Amygdala (tissue), 56 donors: ENCODE data around the gene EXOC3L1.
A peak's percentile ranks its signal among the peaks of the same experiment; 100 is the strongest.

ENCODE experiments used
- DNase-seq, 56 donors: peaks; one replicate each; lab custom pipeline; 2025; lab: John Stamatoyannopoulos, UW

EXOC3L1 gene

GRCh38 chr16:67190041-67190440 is at the start of gene EXOC3L1:
Gene EXOC3L1, minus strand, starts transcription at chr16:67190136. Its CDS starts 460 bp downstream, at chr16:67189676.
- DNase-seq, result no peak

- DNase-seq, result no peak
These were observed 49.0 kb upstream of the EXOC3L1 start for GRCh38 chr16:67238806-67239470.

GRCh38 chr16:67238278-67238575 is 48.3 kb upstream of the EXOC3L1 start:
- no peak for DNase-seq

GRCh38 chr16:67237396-67238277 is 47.7 kb upstream of the EXOC3L1 start:
- DNase-seq, result no peak

GRCh38 chr16:67236563-67237395 is 46.8 kb upstream of the EXOC3L1 start:
- peak in 19 of 56 donors; percentile 17 to 73 (median 43) for DNase-seq

GRCh38 chr16:67235816-67236562 is 46.1 kb upstream of the EXOC3L1 start:
- peak in 6 of 56 donors; percentile 14 to 63 (median 28) for DNase-seq

- no peak for DNase-seq
These were observed 44.3 kb upstream of the EXOC3L1 start for GRCh38 chr16:67234180-67234597.

GRCh38 chr16:67233596-67233995 is 43.7 kb upstream of the EXOC3L1 start:
- DNase-seq, result no peak

- DNase-seq, result no peak
These were observed 41.1 kb upstream of the EXOC3L1 start for GRCh38 chr16:67230809-67231660.

- DNase-seq, result no peak
These were observed 40.2 kb upstream of the EXOC3L1 start for GRCh38 chr16:67229906-67230808.

GRCh38 chr16:67228905-67229304 is 39.0 kb upstream of the EXOC3L1 start:
- no peak for DNase-seq

GRCh38 chr16:67228034-67228785 is 38.3 kb upstream of the EXOC3L1 start:
- no peak for DNase-seq

GRCh38 chr16:67227567-67227921 is 37.6 kb upstream of the EXOC3L1 start:
- no peak for DNase-seq

GRCh38 chr16:67226804-67227566 is 37.0 kb upstream of the EXOC3L1 start, which contains the start of gene TMEM208:
Gene TMEM208, plus strand, starts transcription at chr16:67227130. Its CDS starts 89 bp downstream, at chr16:67227219.
- peak; percentile 76 to 98 (median 92) for DNase-seq

- DNase-seq, result no peak
These were observed 36.4 kb upstream of the EXOC3L1 start for GRCh38 chr16:67226295-67226803.

GRCh38 chr16:67223992-67224391 is 34.1 kb upstream of the EXOC3L1 start:
- no peak for DNase-seq
